HG03575 (cell line): ENCODE measurements around the gene FBXL17.

Experiments
- ATAC-seq: cut with Tn5 transposase; IDR thresholded peaks from one replicate; pipeline ENCODE4 v1.9.1; 2021; ENCODE audit not compliant: unreplicated experiment, insufficient number of reproducible peaks, low FRiP score; ENCODE audit errors: extremely low read depth

FBXL17 gene

DNA sequence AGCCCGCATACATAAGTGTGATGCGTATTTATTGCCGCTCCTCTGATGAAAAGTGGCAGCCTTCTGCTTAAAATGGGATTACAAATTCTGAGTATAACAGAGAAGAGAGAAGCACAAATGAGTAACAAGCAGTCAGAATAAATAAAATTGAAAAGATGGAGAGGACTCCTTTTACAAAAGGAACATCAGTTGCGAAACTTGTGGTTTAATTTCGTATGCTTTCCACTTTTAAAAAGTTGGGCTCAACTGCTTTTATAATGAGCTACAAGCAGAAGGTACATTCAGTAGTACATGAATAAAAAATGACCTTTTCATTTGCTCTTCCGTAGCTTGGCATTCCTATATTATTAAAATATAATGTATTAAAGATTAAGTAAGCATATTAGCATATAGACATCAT lies 320.0 kb downstream of the FBXL17 start:
- no peak for ATAC-seq

DNA sequence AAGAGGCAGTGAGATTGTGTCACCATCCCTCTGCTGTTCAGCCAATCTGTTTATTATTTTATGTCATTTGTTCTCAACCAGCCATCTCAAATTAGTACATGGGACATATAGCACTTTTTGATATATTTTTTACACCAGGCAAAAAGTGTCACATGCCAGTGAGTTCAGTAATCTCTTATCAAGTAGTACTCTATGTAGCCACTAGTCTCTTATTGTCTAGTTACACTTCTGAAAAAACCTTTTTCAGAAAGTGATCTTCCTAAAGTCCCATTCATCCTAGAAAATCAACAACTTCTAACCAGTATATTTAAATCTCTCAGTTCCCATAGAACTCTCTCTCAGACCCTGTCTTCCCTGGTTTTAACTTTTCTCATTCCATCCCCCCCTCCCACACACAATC lies 321.6 kb downstream of the FBXL17 start:
- no peak for ATAC-seq

DNA sequence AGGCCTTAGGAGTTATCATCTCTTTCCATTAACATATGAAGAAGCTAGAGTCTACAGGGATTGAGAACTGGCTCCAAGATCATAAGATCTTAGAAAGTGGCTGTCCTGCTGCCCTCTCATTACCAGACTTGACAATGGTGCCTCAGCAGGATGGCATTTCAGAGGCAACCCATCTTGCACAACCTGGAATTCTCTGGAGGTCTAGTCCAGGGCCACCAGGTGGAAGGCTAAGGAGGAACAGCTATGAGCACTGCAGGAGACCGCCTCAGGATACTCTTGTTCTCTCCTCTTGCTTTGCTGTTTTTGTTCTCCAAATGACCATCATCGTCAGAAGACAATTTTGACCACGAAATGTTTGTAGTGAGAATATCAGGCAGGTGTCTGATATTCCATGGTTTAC lies 322.6 kb downstream of the FBXL17 start:
- ATAC-seq = no peak

DNA sequence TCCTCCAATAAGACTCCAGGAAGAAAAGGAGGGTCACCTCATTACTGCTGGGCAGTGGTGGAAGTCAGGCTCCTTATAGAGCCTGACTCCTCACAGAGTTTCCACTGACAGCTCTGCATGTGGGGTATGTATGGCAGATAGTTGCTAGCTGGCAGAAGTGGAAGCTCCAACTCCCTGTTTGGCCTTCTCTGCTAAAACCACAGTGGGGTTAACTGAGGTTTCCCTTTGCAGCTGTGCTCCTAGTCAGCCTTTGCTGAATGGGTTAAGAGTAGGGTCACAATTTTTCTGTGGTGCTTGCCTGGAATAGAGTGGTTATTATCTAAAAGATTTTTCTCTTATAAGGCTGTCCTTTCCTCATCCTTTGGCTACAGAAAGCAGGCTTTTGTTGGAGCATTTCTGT lies 327.5 kb downstream of the FBXL17 start:
- no peak for ATAC-seq

DNA sequence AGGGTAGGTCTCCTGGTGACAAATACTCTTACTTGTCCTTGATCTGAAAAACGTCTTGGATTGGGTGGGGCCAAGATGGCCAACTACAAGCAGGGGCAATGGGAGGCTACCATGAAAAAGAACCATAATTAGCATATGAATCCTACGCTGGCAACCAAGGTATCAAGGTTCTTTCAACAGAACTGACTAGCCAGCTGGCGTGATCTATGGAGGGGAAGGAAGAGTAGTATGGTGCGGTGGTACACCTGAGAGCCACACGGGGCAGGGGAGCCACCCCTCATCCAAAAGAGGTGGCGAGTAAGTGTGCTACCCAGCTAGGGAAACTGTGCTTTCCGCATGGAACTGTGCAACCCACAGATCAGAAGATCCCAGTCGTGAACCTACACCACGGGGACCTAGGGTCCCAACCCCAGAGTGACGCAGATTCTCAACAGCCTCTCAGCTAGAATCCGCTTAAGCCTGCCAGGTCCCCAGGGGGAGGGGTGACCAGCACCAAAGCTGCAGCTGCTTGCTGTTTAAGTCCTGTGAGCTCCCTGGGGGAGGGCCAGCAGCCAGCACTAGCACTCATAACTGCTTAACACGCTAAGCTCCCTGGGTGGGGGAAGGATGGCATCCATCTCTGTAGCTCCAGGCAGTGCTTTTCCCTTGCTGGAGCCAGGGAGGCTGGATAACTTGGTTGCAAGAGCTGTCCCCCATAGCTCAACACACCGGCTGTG lies 334.8 kb downstream of the FBXL17 start:
- no peak for ATAC-seq

DNA sequence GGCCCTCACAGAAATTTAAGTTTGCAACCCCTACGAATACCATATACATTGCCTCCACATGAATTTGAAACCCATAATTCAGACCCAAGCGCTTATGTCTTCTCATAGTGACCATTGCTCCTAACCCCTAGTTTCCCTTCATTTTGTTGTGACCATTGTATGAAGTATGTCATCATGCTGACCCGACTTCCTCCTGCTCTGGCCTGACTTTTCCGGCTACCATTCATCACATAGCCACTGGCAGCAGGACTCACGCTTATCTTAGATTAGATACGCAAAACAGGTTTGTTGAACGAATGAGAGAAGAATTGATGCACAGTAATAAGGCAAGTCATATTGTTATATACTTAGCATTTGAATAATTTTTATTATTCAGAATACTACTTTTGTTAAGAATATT lies 345.4 kb downstream of the FBXL17 start:
- ATAC-seq = no peak

DNA sequence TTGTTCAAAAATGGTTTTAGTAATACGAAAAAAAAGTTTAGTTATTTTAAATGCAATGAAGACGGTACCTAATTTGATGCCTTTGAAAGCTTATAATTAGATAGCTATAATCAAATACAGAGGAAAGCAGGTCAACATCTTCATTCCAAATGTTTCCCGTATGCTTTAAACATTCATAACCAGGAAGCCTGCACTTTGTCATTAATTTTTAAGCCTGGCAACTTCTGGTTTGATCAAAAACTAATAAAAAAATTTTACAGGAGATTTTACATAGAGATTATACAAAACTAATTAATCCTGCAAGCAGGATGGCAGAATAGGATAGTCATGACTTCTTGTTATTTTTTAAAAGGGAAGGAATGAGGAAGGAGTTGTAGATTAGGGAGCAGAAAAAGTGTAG lies 353.0 kb downstream of the FBXL17 start:
- no peak for ATAC-seq

DNA sequence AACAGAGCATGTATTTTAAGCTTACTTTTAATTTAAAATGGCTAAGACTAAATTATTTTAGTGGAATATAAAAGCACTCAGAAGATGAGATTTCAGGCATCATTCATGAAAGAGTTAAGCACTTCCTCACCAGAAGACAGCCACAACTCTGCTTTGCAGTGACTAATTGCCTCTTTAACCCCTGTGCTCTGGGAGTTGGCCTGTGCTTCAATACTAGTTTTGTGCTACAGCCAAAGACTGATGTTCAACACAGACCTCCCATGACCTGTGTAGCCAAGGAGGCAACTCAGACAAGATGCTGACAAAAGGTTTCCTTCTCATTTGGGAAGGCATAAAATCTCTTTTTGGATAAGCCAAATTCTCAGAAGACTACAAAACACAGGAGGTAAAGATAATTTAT lies 353.5 kb downstream of the FBXL17 start:
- ATAC-seq = no peak

DNA sequence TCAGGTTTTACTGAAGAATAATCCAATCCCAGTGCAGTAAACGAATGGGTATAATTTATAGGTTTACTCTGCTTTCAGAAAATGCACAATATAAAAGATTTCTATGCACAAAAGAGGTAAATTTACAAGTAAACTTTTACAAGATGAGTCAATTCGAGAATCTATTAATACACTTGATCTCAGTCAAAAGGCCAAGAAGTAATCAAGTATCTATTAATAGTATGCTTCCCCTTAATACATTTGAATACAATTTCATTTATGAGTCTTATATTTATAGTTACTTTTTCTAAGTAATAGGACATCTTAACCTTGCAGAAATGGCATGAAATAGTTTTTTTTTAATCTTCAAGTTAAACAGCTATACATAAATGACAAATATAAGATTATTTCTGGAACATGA lies 355.9 kb downstream of the FBXL17 start:
- no peak for ATAC-seq

DNA sequence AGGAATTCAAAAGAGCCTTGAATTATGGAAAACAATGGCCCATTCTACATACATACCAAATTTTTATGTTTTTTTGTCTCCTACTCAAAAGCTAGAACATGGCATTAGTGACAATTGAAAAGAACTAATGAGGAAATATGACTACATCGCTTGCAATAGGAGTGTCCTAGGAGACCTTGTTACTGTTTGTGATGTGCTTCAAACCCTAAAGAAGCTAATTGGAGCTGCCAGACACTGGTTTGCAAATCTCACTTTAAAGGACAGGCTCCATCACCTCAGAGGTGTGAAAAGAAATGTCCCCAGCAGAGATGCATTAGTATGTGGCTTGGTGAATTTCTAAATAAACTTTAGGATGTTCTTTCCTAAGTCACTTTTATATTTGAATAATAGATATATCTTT lies 356.9 kb downstream of the FBXL17 start:
- no peak for ATAC-seq

DNA sequence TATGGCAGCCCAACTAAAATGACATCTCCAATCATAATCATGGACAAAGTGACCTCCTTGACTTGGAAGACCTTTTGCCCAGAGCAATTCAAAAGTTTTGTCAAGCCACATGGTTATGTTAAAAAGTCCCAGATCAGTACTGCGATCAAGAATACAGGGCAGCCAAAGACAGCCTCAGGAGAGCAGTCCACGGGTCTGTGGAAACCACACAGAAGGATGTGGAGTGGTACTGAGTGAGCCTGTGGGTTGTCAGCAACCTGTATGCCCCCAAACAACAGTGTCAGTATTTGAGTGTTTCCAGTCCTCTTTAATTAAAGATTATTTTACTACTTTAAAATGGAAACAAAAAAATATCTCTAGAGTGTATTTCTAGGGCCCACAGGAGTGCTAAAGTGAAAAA lies 365.8 kb downstream of the FBXL17 start:
- no peak for ATAC-seq

DNA sequence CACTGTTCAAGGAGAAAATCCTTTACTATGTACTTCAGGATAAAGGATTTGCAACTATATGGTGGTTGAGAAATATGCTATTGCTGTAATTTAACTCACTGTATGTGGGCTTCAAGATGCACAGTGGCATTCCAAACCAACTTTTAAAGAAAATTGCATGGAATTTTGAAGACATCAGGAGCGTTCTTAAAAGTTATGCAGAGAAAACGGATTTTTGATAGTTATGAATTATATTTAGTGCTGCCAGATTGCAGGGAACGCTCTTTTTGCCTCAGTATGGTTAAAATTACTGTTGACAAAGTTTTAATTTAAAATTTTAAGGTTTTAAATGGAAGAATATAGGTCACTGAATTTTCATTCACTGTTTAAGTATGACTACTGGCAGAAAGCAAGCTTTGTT lies 375.1 kb downstream of the FBXL17 start:
- no peak for ATAC-seq

DNA sequence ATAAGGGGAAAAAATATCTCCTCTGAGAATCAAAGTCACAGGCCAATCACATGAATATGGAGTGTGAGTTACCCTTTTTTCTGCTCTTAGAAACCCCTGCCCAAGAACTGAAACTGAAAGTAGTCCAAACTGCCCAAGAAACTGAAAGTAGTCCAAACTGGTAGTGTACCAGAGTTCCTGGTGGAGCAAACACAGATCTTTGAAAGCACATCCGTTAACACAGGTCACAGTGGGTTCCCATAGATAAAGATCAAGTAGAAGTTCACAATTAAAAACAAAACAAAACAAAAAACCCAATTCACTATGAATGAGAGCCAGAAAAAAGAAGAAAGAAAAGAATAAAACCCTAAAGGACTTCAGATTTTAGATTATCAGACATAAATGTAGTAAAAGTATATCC lies 378.7 kb downstream of the FBXL17 start:
- no peak for ATAC-seq

DNA sequence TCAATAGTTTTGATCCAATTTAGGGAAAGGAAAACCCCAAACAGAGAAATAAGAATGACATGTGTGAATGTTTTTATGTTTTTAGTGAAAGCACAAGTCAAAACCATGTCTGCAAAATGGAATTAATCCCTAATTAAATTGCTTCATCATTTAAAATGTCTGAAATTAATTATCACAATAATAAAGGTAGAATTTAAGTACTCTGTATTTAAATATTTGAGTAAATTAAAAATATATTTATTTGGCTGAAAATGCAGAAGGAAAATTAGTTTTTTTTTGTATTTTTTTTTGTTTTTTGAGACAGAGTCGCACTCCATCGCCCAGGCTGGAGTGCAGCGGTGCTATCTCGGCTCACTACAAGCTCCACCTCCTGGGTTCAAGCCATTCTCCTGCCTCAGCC lies 380.7 kb downstream of the FBXL17 start:
- no peak for ATAC-seq

DNA sequence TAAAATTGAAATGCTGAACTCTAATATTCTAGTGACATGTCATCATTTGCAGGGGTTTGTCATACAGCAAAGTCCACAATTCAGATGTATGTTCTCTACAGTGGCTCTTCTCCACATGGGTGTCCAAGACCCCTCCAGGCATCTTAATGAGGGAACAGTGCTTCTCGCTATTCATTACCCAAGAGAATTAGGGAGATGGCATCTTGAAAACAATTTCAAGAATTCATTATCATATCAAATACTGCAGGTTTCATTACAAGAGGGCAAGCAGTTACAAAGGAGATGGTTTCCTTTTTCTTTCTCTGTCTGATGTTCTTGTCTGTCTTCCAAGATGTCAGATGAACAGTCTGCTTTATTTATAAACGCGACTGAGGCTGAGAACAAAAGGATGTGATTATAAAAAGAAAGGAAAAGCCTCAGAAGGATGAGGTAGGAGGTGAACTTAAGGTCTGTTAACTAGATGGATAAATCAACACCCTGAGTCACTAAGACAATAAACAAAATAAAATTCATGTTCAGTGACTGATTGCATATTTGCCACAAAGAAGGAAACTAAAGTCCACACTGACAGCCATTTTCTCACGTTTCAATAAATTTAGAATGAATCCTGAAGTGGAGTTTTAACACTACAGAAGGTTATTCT lies 384.4 kb downstream of the FBXL17 start:
- no peak for ATAC-seq

DNA sequence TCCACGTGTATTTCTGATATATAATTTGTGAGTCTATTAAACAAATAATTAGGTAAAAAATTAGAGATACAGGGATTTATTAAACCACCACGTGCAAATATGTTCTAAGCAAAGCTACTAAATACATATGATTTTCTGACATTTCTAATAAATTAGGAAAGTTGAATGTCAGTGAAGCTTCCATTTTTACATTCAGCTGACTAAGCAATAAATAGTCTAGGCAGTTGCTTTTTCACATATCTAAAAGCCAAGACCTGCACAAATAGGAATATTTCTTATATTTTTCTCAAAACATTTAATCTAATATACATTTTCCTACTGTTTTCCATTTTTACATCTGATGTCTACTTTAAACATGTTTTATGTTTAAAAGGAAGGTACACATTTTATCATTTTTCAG lies 388.6 kb downstream of the FBXL17 start:
- ATAC-seq = no peak

DNA sequence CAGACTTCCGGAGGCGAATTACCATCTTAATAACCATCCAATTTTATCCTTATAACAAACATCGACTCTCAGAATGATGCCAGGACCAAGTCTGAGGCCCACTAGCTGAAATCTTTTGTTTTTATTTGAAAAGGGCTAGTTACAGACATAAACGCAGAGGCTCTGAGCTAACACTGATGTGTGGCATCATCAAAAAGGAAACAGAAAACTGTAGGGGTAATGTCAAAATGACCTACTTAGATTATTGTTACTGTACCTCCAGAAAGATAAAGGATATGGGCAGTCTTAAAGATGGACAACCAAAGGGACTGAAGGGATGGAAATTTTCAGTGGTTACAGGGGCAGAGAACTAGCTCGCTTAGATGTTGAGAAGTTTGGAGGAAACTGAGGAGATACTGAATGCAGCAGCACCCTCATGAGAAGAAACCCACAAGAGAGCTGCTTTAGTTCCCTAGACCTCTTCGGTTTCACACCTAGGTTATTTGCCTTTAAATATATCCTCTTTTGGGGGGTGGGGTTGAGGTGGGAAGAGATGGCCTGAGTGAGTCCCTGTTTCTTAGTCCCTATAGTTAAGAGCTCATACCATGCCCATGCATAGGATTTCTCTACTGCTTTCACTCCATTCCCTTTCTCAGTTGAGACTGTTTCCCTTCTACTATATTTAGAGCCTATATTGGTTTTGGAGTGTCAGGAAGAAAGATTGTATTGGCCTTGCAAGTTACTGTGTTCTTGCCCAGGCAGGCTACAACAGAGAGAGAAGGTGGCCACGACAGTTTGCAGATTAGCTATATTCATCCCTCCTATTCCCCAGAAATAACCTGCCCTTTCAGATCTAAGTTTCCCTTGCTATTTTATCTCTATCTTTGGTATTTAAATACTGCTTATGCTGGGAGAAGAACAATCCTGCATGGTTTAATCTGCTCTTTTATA lies 390.8 kb downstream of the FBXL17 start:
- ATAC-seq = no peak

DNA sequence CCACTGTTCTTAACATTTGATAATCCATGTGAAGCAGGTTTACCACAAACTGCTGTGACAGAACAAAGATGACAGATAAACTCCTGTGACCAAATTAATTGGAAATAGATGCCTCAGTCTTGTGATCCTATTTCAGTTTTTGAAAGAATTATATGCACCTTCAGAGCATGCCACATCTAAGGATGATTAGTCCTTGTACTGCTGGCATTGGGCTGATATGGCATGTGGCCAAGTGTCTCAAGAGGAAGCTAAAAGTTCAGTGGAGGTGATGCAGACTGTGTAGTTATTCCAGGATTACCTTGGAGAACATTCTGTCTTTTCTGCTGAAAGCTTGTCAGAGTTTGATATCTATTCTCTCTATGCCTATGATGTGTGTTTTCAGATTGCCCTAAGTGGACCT lies 396.8 kb downstream of the FBXL17 start:
- no peak for ATAC-seq

DNA sequence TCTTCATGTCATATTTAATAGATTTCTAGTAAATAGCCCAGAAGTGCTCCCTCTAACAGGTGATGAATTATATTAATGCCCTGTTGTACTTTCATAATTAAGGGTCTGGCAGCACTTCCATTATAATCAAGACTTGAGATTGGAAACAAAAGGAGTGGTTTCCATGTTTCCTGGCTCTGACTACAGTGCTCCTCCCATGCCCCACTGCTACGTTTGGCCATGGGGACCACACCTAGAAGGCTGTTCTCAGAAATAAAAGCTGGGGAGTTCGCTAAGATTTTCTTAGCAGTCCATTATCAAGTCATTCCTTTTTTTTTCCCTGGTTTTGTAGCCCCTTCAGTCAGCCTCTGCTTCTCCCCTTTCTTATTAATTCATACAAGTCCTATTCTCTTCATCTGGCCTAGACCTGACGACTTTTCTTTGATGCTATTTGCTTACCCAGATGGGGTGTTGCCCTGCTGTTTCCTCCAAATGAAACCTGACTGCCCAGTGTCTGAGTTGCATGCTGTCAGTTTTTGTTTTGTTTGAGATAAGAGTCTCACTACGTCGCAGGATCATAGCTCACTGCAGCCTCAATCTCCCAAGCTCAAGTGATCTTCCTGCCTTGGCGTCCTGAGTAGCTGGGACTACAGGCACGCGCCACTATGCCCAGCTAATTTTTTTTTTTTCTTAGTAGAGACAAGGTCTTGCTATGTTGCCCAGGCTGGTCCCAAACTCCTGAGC lies 399.0 kb downstream of the FBXL17 start:
- no peak for ATAC-seq
